HG02981 (cell line): Measurements from ENCODE around the gene POLD1.

Source experiments
- ATAC-seq: cut with Tn5 transposase; IDR thresholded peaks from one replicate; pipeline ENCODE4 v1.9.1; 2021; ENCODE audit warnings: mild to moderate bottlenecking, moderate library complexity; ENCODE audit not compliant: unreplicated experiment

The POLD1 gene

GRCh38 chr19:50461066-50461875 is 77.1 kb downstream of the POLD1 start:
- ATAC-seq = peak; percentile 47

GRCh38 chr19:50462970-50463369 is 78.8 kb downstream of the POLD1 start:
- no peak for ATAC-seq

- ATAC-seq = no peak
Observed at GRCh38 chr19:50464348-50464747, 80.2 kb downstream of the POLD1 start.

- ATAC-seq = no peak
Observed at GRCh38 chr19:50465000-50465399, 80.9 kb downstream of the POLD1 start.

- ATAC-seq = no peak
Observed at GRCh38 chr19:50465986-50466705, 82.0 kb downstream of the POLD1 start.

GRCh38 chr19:50466706-50467039 is 82.5 kb downstream of the POLD1 start:
- ATAC-seq = no peak

- ATAC-seq = no peak
Observed at GRCh38 chr19:50467566-50467965, 83.4 kb downstream of the POLD1 start.
